Neural progenitor cell (in vitro differentiated cells): ENCODE data around the gene UBE2Q1.

Experiments
- CTCF ChIP-seq: fragments of 200-600 bp; sonication (generic); IDR thresholded peaks from 2 replicates; pipeline ENCODE4 v1.5.1; 2017; ENCODE audit warnings: antibody characterized with exemption, mild to moderate bottlenecking
- EZH2 ChIP-seq: fragments of 200-600 bp; sonication (generic); IDR thresholded peaks from 2 replicates; pipeline ENCODE4 v1.6.1; 2017; ENCODE audit warnings: antibody characterized with exemption, mild to moderate bottlenecking, moderate library complexity

DNA sequence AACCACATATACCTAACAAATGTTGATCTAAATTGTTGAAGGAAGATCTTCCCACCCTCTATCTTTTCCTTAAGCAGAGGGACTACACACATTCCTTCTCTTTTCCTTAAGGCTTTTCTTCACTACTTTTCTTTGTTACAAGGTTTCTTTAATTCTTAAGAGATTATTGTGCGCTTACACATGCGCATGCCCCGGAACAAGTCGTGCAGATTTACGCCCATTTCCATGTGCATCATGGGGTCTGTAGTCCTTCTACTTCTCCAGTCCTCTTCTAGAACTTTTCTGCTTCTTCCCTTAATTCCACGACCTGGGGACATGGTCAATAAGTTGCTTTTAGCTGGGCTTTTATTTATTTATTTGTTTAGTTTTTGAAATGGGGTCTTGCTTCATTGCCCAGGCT lies 7.4 kb upstream of the UBE2Q1 start:
- TF ChIP-seq CTCF (no peak), EZH2 (no peak)
